ENCODE measurements around the gene CEACAM8.

DNA sequence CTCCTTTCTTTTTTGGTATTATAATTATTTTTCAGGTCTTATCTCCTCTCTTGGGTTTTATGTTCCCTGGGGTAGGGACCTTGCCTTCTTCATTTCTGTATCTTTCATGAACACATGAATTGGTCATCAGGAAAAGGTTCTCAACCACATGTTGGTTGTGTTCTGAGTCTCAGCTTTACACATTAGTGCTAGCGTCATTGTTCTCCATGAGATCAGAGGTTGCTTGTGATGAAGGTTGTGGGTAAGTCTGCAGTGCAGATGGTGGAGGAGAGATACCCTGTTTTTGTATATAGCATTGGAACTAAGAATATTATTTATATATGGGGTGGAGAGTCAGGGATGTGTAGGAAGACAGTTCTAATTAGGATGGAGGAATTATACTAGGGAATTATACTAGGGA lies 24.5 kb upstream of the CEACAM8 start:
- TF ChIP-seq, protein P1, sequence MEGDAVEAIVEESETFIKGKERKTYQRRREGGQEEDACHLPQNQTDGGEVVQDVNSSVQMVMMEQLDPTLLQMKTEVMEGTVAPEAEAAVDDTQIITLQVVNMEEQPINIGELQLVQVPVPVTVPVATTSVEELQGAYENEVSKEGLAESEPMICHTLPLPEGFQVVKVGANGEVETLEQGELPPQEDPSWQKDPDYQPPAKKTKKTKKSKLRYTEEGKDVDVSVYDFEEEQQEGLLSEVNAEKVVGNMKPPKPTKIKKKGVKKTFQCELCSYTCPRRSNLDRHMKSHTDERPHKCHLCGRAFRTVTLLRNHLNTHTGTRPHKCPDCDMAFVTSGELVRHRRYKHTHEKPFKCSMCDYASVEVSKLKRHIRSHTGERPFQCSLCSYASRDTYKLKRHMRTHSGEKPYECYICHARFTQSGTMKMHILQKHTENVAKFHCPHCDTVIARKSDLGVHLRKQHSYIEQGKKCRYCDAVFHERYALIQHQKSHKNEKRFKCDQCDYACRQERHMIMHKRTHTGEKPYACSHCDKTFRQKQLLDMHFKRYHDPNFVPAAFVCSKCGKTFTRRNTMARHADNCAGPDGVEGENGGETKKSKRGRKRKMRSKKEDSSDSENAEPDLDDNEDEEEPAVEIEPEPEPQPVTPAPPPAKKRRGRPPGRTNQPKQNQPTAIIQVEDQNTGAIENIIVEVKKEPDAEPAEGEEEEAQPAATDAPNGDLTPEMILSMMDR (IDR thresholded peaks at IDR 0.05): no peak
- no peak for TF ChIP-seq ZFX (IDR thresholded peaks at IDR 0.05; ENCODE audit: borderline replicate concordance)
